Mucosa of rectum (tissue), 2 donors: Measurements from ENCODE around the gene BCR.
A peak's percentile ranks its signal among the peaks of the same experiment; 100 is the strongest.

Experiments used
- H3K27ac ChIP-seq, 2 donors: one replicate each; pipeline ENCODE4 v1.7.0; 2013; ENCODE audit warnings: inconsistent platforms in 2 of 2, low read depth in 2 of 2, low read length in 2 of 2
- H3K27me3 ChIP-seq, 2 donors: one replicate each; pipeline ENCODE4 v1.7.0; 2013; ENCODE audit warnings: low read length in 2 of 2; ENCODE audit not compliant: control insufficient read depth in 2 of 2, insufficient read depth in 2 of 2
- H3K36me3 ChIP-seq, 2 donors: one replicate each; pipeline ENCODE4 v1.7.0; 2013; ENCODE audit warnings: low read length in 2 of 2; ENCODE audit not compliant: control insufficient read depth in 2 of 2, insufficient read depth in 2 of 2
- H3K4me1 ChIP-seq, 2 donors: one replicate each; pipeline ENCODE4 v1.7.0; 2013; ENCODE audit warnings: low read length in 2 of 2, mild to moderate bottlenecking in 1 of 2; ENCODE audit not compliant: control insufficient read depth in 2 of 2, insufficient read depth in 2 of 2
- H3K4me3 ChIP-seq, 2 donors: one replicate each; pipeline ENCODE4 v1.7.0; 2013; ENCODE audit warnings: low read length in 2 of 2
- H3K9ac ChIP-seq, 2 donors: one replicate each; pipeline ENCODE4 v1.7.0; 2013; ENCODE audit warnings: low read length in 2 of 2, low read depth in 1 of 2, mild to moderate bottlenecking in 1 of 2
- H3K9me3 ChIP-seq, 2 donors: one replicate each; pipeline ENCODE4 v1.7.0; 2013; ENCODE audit warnings: low read length in 2 of 2; ENCODE audit not compliant: control insufficient read depth in 2 of 2
- donor health status: healthy.
- donor health status: Normal muscosa, but diverticular disease.

The BCR gene

DNA sequence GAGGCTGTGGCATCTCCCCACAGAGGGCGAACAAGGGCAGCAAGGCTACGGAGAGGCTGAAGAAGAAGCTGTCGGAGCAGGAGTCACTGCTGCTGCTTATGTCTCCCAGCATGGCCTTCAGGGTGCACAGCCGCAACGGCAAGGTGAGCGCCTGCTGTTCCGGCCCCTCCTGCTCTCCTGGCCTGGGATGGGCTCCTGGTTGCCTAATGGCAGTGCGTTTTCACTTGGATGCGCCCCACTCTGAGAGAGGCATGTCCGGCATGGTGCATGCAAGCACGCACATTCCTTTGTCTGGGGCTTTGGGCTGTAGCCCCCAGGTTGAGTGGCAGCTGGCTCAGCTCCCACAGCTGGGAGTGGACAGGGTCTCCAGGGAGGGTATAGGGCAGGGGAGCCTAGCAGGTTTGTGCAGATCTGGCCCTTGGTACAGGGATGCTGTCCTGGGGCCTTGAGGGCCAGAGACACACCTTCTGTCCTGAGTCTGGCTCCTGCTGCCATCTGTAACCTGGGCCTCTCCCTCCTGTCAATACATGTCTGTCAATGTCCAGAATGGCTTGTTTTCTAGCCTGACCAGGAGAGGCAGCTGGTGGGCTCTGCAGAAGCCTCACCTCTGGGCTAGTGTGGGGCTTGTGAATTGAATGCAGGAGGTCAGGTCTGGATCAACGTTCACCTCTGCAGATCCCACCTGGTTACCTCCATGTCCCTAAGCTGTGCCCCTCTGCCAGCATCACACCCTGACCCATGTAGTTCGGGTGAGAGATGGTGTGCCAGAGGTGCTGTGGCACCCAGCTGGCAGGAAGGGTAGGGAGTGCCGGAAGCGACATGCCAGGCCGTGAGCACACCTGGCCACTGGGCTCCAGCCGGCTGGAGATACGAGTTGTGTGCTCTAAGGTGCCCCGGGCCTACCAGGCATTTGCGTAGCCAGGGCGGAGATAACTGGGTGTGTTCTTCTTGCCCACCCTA is 107.1 kb downstream of the BCR start:
- no peaks in the 10 kb centered on the region for H3K27me3 ChIP-seq
- no peaks in the 10 kb centered on the region for H3K9me3 ChIP-seq
- H3K9ac ChIP-seq, result no peak overlapping the region
- peaks cover 34 to 52% of the 10 kb centered on the region in 2 donors for H3K36me3 ChIP-seq
- H3K27ac ChIP-seq, result no peak overlapping the region
- H3K4me1 ChIP-seq, result peaks cover 4 to 6% of the 10 kb centered on the region in 2 donors
- no peak overlapping the region for H3K4me3 ChIP-seq

DNA sequence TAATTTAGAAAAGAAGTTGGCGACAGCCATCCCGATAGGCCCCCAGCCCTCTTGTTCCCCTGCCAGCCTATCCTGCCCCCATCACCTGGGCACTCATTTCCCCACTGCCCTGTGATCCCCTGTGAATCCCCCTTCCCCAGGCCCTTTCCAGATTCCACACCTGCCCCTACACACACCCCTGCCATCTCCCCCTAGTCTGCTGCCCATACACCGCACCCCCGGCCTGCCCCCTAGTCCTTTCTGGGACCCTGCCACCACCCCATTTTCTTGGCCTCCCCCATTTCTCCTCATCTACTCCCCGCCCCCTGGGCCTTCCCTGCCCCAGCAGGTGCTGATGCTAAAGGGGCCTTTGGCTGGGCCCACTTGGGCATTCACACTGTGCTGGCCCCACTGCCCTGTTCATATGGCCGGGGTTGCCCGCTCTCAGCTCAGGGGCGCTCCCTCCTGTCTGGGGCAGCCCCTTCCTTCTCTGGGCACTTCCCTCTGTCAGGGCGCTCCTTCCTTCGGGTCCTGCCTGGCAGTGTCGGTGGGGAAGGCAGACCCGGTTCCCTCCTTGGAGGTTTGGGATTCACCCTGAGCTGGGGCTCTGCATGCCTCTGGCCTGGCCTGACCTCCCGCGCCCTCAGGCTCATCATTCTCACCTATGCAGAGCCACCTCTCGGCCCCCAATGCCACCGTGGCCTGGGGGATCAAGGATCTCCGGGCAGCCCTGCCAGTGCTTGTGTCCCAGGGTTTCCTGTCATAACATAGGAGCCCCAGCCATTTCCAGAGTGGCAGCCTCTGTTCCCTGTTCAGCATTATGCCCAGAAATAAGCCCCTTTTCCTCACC is 108.2 kb downstream of the BCR start:
- no peak overlapping the region for H3K27ac ChIP-seq
- H3K36me3 ChIP-seq, result peaks cover 44 to 55% of the 10 kb centered on the region in 2 donors

DNA sequence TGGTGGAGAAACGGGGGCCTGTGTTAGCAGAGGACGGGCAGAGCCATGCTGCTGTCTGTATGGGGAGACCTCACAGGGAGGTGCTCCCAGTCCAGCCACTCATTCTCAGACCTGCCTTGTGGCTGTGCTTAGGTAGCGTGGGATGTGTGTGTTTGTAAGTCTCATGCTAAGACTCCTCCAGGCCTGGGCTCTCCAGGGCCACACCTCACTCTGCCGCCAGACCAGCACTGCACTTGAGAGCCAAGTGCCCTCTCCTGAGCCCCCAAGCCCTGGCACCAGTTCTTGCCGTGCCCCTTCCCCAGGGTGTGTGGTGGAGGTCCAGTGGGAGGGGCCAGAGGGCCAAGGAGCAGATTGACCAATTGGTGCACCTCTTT is 108.8 kb downstream of the BCR start:
- no peak overlapping the region for H3K9ac ChIP-seq
- peaks cover 47 to 58% of the 10 kb centered on the region in 2 donors for H3K36me3 ChIP-seq
- H3K4me1 ChIP-seq, result peaks cover 4 to 6% of the 10 kb centered on the region in 2 donors
- no peak overlapping the region for H3K4me3 ChIP-seq
- H3K27me3 ChIP-seq, result no peaks in the 10 kb centered on the region
- no peak overlapping the region for H3K27ac ChIP-seq
- no peaks in the 10 kb centered on the region for H3K9me3 ChIP-seq

More for the DNA sequence above, 108.2 kb downstream of the BCR start:
- H3K4me1 ChIP-seq, result peaks cover 4 to 6% of the 10 kb centered on the region in 2 donors
- no peaks in the 10 kb centered on the region for H3K27me3 ChIP-seq
- H3K9ac ChIP-seq, result no peak overlapping the region
- no peaks in the 10 kb centered on the region for H3K9me3 ChIP-seq
- H3K4me3 ChIP-seq, result no peak overlapping the region

DNA sequence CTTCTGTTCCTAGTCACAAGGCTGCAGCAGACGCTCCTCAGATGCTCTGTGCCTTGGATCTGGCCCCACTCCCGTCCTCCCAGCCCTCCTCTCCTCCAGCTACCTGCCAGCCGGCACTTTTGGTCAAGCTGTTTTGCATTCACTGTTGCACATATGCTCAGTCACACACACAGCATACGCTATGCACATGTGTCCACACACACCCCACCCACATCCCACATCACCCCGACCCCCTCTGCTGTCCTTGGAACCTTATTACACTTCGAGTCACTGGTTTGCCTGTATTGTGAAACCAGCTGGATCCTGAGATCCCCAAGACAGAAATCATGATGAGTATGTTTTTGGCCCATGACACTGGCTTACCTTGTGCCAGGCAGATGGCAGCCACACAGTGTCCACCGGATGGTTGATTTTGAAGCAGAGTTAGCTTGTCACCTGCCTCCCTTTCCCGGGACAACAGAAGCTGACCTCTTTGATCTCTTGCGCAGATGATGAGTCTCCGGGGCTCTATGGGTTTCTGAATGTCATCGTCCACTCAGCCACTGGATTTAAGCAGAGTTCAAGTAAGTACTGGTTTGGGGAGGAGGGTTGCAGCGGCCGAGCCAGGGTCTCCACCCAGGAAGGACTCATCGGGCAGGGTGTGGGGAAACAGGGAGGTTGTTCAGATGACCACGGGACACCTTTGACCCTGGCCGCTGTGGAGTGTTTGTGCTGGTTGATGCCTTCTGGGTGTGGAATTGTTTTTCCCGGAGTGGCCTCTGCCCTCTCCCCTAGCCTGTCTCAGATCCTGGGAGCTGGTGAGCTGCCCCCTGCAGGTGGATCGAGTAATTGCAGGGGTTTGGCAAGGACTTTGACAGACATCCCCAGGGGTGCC is 109.8 kb downstream of the BCR start:
- peaks cover 44 to 61% of the 10 kb centered on the region in 2 donors for H3K36me3 ChIP-seq

GRCh38 chr22:23291806-23292452 is 111.6 kb downstream of the BCR start:
- Histone ChIP-seq H3K9ac (no peak overlapping the region), H3K36me3 (peaks cover 42 to 62% of the 10 kb centered on the region in 2 donors), H3K9me3 (no peaks in the 10 kb centered on the region), H3K4me1 (peaks cover 4 to 6% of the 10 kb centered on the region in 2 donors), H3K27me3 (no peaks in the 10 kb centered on the region), H3K4me3 (no peak overlapping the region), H3K27ac (no peak overlapping the region)

More for the DNA sequence above, 109.8 kb downstream of the BCR start:
- Histone ChIP-seq H3K27me3 (no peaks in the 10 kb centered on the region), H3K4me3 (no peak overlapping the region), H3K27ac (peak overlapping the region in 1 of 2 donors; percentile 17), H3K9ac (no peak overlapping the region), H3K9me3 (no peaks in the 10 kb centered on the region), H3K4me1 (peaks cover 4 to 6% of the 10 kb centered on the region in 2 donors)

- no peaks in the 10 kb centered on the region for H3K9me3 ChIP-seq
- H3K4me3 ChIP-seq, result no peak overlapping the region
- H3K36me3 ChIP-seq, result peaks cover 42 to 61% of the 10 kb centered on the region in 2 donors
- no peak overlapping the region for H3K9ac ChIP-seq
- no peak overlapping the region for H3K27ac ChIP-seq
- no peaks in the 10 kb centered on the region for H3K27me3 ChIP-seq
- H3K4me1 ChIP-seq, result peaks cover 4 to 6% of the 10 kb centered on the region in 2 donors
Measured at GRCh38 chr22:23292453-23293350, 112.4 kb downstream of the BCR start.

- Histone ChIP-seq H3K9ac (no peak overlapping the region), H3K36me3 (peaks cover 46 to 57% of the 10 kb centered on the region in 2 donors), H3K27ac (no peak overlapping the region), H3K9me3 (no peaks in the 10 kb centered on the region), H3K27me3 (no peaks in the 10 kb centered on the region), H3K4me1 (peaks cover 4 to 6% of the 10 kb centered on the region in 2 donors), H3K4me3 (no peak overlapping the region)
Measured at GRCh38 chr22:23293720-23294119, 113.4 kb downstream of the BCR start.

DNA sequence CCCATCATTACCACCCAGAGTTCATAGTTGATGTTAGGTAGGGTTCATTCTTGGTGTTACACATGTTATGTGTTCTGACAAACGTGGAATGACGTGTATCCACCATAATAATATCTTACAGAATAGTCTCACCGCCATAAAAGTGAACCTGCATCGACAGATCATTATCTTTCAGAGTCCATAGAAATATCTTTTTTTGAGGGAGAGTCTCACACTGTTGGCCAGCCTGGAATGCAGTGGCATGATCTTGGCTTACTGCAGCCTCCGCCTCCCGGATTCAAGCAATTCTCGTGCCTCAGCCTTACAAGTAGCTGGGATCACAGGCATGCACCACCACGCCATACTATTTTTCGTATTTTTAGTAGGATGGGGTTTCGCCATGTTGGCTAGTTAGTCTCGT is 113.9 kb downstream of the BCR start:
- H3K27ac ChIP-seq, result no peak overlapping the region
- H3K36me3 ChIP-seq, result peaks cover 45 to 58% of the 10 kb centered on the region in 2 donors
- H3K9ac ChIP-seq, result no peak overlapping the region
- H3K9me3 ChIP-seq, result no peaks in the 10 kb centered on the region
- H3K4me3 ChIP-seq, result no peak overlapping the region
- no peaks in the 10 kb centered on the region for H3K27me3 ChIP-seq
- peaks cover 4 to 6% of the 10 kb centered on the region in 2 donors for H3K4me1 ChIP-seq
